NCI-H1105 (cell line): ENCODE measurements around the gene PSMD14.
A peak's percentile ranks its signal among the peaks of the same experiment; 100 is the strongest.

Experiments
- DNase-seq: peaks from one replicate; lab custom pipeline; 2025; lab: John Stamatoyannopoulos, UW

Gene PSMD14

DNA sequence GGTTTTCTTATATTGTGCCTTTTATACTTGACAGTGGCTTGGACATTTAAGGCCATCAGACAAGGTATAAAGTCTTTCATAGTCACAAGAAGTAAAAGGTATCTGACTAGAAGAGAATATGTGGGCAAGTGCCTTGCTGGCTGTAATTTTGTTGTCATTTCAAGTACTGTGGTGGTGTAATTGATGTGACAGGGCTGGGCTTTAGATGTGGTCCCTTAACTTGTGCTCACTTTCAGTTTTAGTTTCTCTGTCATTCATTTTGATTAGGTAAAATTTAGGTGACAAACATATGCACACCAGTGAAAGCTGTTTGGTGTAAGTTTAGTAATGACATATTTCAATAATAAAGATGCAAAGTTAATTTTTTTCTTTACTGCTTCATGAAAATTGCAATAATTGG lies 76.6 kb downstream of the PSMD14 start:
- no peak for DNase-seq

DNA sequence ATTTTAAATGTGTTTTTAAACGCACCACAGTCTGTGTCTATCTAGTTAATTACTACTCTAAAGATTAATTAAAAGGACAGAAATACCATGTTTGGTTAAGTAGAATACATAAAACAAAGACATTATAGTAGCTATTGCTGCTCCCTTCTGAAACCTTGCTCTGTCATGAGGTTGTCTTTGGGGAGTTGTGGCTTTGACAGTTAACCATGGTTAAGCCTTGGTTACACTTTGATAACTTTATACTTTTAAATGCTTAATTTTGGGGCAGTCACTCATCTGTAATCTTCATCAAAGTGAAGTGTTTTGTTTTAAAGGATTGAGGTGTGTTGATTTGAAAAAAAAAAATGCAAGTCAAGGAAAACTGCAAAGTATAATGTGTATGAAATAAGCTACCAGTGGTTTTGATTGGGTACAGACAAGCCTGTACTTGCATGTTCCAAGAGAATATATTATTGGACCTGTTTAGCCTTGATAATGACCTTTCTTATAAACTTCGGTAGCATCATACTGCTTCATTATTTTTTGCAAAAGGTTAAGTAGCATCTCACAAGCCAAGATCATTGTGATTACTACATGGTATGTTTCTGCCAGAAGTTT lies 78.1 kb downstream of the PSMD14 start:
- no peak for DNase-seq

DNA sequence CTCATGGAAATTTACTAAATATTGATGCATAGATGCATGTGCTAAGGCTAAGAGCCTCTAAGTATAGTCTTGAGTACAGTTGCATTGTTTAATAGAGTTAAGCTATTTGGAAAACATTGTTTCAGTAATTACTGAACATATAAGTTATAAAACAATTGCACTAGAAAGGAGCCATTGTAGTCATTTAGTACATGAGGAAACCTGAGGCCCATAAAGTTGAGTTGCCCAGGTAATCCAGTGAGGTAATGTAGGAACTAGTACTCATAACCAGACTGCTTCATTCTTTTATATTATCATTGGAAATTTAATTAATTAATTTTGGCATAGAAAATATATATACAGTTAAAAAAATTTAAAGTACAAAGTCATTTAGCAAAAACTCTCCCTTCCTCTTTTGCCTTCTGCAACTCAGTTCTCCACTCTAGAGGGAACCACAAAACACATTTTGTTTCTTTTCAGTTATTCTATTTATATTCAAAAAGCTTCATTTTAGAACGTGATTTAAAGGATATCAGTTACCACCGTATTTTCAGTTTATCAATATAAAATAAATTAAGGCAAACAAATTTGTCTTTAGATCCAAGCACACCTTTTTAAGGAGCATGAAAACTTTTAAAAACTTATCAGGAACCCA lies 80.0 kb downstream of the PSMD14 start:
- DNase-seq, result no peak

DNA sequence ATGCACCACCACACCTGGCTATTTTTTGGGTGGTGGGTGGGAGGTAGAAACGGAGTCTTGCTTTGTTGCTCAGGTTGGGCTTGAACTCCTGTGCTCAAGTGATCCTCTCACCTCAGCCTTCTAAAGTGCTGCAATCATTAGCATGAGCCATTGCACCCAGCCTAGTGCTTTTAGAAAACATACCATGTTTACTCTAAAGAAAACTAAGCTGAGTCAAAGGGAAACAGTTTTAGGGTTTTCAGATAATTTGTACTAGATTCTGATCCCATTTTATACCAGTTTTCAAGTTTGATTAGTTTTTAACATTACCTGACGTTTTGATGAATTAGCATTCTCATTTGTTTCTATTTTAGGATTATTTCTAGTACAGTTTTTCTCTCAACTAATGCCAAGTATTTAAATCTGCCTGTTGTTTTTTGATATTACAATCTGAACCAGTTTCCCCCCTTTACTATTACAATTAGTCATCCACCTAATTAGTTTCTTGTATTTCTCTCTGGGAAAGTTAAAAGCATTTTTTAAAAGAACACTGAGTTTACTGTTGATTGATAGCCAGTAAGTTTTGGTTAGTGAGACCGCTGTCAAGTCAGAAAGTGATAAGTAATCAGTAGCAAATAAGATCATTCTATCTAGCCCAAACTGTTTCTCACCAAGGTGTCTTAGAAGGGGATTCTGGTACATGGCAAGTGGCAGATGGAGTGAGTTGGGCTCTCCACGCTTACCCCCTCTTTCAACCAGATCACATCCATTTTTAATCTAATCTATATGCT lies 83.7 kb downstream of the PSMD14 start:
- no peak for DNase-seq

DNA sequence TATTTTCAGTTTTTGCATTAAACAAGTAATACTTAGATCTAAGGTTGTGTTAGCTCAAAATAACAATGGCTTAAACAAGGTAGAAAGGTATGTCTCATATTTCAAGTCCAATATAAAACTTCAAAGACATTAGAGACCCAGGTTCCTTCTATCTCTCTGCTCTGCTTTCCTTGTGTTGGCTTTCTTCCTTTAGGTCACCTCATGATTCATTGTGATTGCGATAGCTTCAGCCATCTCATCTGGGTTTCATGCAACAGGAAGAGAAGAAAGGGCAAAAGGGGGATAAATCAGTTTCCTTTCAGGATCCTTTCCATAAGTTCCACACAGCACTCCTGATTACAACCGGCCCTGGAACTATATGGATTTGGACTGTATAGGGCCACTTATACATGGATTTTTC lies 91.9 kb downstream of the PSMD14 start:
- no peak for DNase-seq

- no peak for DNase-seq
Observed at GRCh38 chr2:161402297-161402696, 94.1 kb downstream of the PSMD14 start.

- no peak for DNase-seq
Observed at GRCh38 chr2:161406316-161406715, 98.1 kb downstream of the PSMD14 start.

DNA sequence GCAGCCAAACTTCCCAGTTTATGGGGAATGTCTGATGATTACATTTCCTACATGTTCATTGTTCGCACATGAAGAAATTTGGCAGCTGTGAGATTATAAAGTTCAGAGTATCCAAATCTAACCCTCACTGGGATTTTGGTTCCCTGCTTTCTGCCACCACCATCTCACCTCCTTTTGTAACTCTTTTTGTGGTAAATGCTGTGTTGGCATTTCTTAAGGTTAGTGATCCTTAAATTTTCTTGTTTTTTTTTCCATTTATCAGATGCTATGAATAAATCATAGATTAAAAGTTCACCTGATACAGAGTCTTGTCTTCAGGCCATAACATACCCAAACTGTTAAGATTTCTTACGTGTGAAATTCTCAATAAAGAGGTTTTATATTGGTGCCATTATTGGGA lies 99.4 kb downstream of the PSMD14 start:
- DNase-seq, result no peak

DNA sequence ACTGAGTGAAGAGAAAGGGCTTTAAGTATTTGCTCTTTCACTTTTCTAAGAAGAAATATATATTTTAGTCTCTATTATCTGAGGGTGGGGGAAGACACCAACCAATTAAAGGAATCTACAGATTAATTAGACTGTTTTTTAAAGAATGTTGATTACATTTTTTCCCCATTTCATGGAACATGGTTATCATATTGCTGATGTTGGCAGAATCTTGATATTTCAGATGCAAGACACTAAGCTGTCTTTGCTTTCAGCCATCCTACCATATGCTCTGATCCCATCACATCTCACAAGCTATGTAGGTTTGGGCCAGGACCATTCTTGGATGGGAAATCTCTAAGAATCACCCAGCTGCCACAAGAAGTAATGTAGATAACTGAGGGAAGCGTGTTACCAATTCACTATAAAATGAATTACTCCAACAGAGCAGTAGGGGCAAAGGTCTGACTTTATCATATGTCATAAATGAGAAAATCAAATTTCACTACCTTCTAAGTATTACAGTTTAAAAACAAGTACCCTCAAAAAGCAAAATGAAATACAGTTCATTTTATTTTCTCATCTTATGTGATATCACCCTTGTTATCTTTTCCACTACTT lies 101.2 kb downstream of the PSMD14 start:
- no peak for DNase-seq

DNA sequence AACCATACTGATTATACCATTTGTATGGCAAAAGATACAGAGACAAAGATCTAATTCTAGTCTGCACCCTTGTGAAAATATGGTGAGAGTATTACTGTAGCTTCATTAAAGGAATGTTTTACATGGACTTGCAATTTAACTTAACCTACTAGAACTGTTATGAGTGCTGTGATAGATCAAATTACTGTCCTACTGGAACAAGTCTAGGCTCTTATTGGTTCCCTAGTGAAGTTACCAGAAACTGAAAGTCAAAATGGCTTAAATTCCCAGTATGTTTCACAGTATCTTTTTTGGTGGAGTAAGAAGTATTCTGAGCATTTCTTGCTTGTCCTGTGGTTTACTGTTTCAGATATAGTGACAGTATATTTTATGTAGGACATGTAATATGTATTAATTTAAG lies 104.1 kb downstream of the PSMD14 start:
- no peak for DNase-seq

DNA sequence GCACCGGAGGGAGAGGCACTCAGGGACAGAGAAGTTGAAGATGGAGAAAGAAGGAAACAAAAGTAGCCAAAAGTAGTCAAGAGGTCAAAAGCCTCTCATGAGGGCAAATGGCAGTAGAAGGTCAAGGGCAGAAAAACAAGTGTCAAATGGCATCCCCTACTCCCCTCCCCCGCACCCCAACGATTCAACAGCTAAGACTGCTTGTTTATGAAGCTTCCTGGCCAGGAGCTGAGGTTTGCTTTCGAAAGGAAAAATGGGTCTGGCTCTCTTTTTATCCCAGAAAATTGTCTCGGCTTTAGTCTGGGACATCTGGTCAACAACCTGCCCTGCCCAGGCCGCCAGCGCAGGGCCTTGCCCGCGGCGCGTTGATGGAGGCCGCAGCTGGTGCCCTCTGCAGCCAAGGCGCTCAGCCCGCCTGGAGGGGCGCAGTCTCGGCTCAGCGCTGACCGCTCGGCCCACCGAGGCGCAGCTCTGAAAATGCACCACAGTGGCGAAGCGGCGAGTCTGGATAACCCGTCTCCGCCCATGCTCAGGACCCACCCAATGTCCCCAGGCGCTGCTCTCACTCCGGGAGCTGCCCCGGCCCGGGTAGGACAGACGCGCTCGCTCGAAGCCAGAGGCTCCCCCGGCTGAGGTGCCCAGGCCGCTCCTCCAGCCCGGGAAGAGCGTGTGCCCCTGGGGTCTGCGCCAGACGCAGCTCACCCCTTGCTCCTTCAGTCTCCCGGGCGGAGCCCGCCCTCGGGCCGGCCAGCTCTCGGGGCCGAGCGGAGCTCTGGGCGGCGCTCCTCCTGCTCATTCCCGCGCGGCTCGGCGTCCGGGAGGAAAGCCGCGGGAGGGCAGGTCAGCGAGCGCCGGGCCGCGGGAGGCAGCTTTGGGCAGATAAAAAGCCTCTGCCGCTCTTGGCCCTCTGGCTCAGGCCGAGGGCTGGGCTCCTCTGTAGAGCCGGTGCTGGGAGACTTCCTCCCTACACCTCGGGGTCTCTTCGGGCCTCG lies 106.1 kb downstream of the PSMD14 start:
- DNase-seq, result no peak

- peak; percentile 39 for DNase-seq
Observed at GRCh38 chr2:161415034-161415986, 107.1 kb downstream of the PSMD14 start.

GRCh38 chr2:161415987-161416707 lies 107.9 kb downstream of the PSMD14 start, which contains the start of gene TBR1:
Gene TBR1 (plus strand): TSS chr2:161416297. CDS start chr2:161416411, 114 bp downstream.
- peak; percentile 54 for DNase-seq

GRCh38 chr2:161416708-161417437 lies 108.6 kb downstream of the PSMD14 start:
- DNase-seq, result peak; percentile 30

DNA sequence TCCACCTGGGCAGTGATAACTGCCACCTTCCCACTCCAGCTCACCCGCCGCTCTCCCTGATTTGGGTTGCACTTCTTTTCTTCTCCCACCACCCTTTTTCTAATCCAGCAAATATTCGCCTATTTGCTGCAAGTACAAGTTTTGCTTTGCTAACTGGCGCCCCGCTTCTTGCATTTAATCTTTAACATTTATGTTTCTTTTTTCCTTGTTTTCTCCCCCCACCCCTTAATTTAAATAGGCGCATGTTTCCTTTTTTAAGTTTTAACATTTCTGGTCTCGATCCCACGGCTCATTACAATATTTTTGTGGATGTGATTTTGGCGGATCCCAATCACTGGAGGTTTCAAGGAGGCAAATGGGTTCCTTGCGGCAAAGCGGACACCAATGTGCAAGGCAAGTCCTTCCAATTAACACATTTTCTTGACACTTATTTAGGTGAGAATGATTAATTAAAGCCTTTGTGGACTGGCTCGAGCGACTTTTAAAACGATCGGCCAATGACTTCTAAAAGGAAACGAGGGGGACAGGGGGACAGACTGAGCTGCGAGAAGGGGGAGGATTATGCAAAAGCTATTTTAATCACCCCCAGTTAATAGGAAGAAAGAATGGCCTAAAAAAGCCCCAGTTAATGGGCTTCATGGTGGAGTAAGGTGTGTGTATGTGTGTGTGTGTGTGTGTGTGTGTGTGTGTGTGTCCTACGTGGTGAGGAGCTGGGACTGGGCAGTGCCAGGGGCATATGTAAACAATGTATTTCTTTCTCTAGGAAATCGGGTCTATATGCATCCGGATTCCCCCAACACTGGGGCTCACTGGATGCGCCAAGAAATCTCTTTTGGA lies 109.4 kb downstream of the PSMD14 start:
- no peak for DNase-seq

GRCh38 chr2:161418275-161418714 lies 110.1 kb downstream of the PSMD14 start:
- DNase-seq, result no peak

DNA sequence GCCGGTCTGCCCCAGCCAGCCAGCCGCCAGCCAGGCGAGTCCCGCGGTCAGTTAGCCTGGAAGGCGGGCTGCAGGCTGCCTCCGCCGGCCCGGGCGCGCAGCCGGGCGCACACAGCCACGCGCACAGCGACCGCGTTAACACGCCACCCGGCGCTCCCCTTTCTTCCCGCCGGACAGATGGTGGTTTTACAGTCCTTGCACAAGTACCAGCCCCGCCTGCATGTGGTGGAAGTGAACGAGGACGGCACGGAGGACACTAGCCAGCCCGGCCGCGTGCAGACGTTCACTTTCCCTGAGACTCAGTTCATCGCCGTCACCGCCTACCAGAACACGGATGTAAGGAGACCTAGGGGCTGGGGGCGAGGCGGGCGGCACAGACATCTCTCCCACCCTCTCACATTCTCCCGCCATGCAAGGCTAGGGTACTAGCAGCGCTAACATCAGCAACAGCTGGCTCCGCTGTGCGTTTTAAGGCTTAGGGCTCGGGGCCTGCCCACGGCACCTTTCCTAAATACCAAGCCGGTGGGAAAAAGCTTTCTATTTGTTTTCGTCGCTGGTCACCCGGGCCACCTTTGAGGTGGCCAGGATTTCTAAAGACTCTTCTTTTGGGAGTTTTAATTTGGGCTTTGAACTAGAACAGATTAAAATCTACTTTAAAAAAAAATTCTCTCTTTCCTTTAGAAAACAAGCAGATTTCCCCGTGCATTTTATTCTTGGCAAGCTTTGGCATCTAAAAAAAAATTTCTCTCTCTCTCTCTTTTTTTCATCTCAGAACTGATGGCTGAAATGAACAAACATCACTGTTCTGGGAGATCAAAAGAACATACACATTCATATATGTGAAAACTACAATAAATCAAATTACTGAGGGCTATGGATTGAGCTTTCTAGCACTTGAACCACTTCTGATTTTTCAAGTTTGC lies 110.8 kb downstream of the PSMD14 start:
- no peak for DNase-seq
